Activated CD4-positive, alpha-beta T cell treated with anti-CD3 and anti-CD28 coated beads, Interleukin-2, amount 10 ng/mL, durations not matched to agents 7 days and 5 days (primary cell): ENCODE data around the gene FUNDC2. TPM values are rescaled to one million over a fixed set of nuclear protein-coding genes. Genes with fewer than 3 reads are reported as not detected.

Experiments
- CTCF ChIA-PET: fragments of 350-600 bp; sonication (Branson Sonifier 250); formaldehyde crosslinking; loops from one replicate; lab custom pipeline; 2021; ENCODE audit warnings: antibody characterized with exemption; lab: Charles Lee
- POLR2A ChIA-PET: fragments of 350-600 bp; sonication (Branson Sonifier 250); formaldehyde crosslinking; loops from one replicate; lab custom pipeline; 2021; ENCODE audit warnings: antibody characterized with exemption; lab: Charles Lee
- DNase-seq: peaks from one replicate; pipeline ENCODE4 v3.0.0-alpha.2; 2020
- H3K27ac Mint-ChIP-seq: one replicate; pipeline ENCODE4 v1.8.0; 2021; ENCODE audit warnings: mild to moderate bottlenecking, moderate library complexity, mixed read lengths
- H3K27me3 Mint-ChIP-seq: one replicate; pipeline ENCODE4 v1.8.0; 2021; ENCODE audit warnings: mixed read lengths
- H3K36me3 Mint-ChIP-seq: one replicate; pipeline ENCODE4 v1.8.0; 2021; ENCODE audit warnings: low read depth, mixed read lengths
- H3K4me1 Mint-ChIP-seq: one replicate; pipeline ENCODE4 v1.8.0; 2021; ENCODE audit warnings: mixed read lengths
- H3K4me3 Mint-ChIP-seq: one replicate; pipeline ENCODE4 v1.8.0; 2021; ENCODE audit warnings: mild to moderate bottlenecking, moderate library complexity, mixed read lengths
- H3K9me3 Mint-ChIP-seq: one replicate; pipeline ENCODE4 v1.8.0; 2021; ENCODE audit warnings: mixed read lengths
- total RNA-seq, 2 experiments: library from RNA; stranded (reverse); gene quantifications; one replicate each; pipeline ENCODE4 v1.2.3, GENCODE V29; 2021

FUNDC2 gene
- total RNA-seq, 2 experiments from 2014 or later, result 58.4 to 61.3 TPM

DNA sequence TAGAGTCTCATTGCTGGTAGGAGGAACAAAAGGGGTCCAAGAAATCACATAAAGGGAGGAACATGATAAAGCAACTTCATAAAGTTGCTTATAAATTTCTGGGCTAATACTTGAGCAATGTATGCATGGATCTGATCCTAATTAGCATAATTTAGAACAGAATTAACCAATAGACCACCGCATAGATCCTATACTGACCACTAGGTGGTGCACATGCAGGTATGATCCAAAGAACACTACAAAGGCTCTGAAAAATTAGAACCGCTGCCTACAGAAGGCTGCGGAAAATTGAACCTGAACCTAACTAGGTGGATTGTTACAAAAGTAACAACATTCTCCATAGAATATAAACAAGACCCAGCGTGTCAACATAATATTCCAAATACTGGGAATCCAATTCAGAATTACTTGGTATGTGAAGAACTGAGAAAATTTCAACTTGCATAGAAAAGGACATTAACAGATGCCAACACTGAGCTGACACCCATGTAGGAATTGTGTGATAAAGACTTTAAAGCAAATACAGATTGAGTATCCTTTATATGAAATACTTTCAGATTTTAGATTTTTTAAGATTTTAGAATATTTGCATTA is 67.9 kb downstream of the FUNDC2 start:
- peak; percentile 37 for DNase-seq
- POLR2A ChIA-PET, result no interaction called here
- Mint-ChIP-seq H3K36me3 (peaks cover 24% of the 10 kb centered on the region), H3K4me1 (peaks cover 2% of the 10 kb centered on the region), H3K9me3 (no peaks in the 10 kb centered on the region), H3K27me3 (no peaks in the 10 kb centered on the region), H3K4me3 (no peak overlapping the region), H3K27ac (no peak overlapping the region)
- CTCF ChIA-PET, result interaction anchor here (0.6 to 1.4 kb wide), 4 partner anchors 8 to 312 kb away, joined by 3 to 4 read pairs (median 3); no protein-coding TSS in a partner anchor

GRCh38 chrX:155105919-155106318 is 79.3 kb downstream of the FUNDC2 start:
- Mint-ChIP-seq H3K27me3 (no peaks in the 10 kb centered on the region), H3K36me3 (peaks cover 35% of the 10 kb centered on the region), H3K27ac (no peak overlapping the region), H3K4me3 (no peak overlapping the region), H3K9me3 (no peaks in the 10 kb centered on the region), H3K4me1 (no peaks in the 10 kb centered on the region)
- POLR2A ChIA-PET, result no interaction called here
- CTCF ChIA-PET, result interaction anchor here (1.3 kb wide), 1 partner anchor 9 kb away, joined by 3 read pairs; no protein-coding TSS in a partner anchor
- DNase-seq, result no peak

DNA sequence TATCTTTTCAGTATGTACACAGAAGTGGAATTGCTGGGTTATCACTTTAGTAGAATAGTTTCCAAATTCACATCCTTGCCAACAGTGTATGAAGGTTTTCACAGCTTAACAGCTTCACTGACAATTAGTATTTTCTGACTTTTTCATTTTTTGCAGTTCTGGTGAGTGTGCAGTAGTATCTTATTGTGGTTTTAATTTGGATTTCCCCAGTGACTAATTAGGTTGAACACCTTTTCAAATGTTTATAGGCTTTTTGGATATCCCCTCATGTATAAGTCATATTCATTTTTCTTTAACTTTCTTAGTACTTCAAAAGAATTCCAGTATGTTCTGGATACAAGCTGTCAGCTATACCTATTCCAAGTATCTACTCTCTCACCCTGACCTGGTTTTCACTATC is 81.8 kb downstream of the FUNDC2 start:
- Mint-ChIP-seq H3K4me1 (no peaks in the 10 kb centered on the region), H3K27ac (no peak overlapping the region), H3K9me3 (peaks cover 3% of the 10 kb centered on the region), H3K4me3 (no peak overlapping the region), H3K27me3 (no peaks in the 10 kb centered on the region), H3K36me3 (peaks cover 48% of the 10 kb centered on the region)
- DNase-seq, result no peak
- ChIA-PET CTCF (interaction anchor here (0.5 to 0.6 kb wide), 2 partner anchors 22 to 27 kb away, joined by 3 to 4 read pairs; no protein-coding TSS in a partner anchor), POLR2A (no interaction called here)

Other genes starting within 250 kb of the FUNDC2 start
- 10 to 100 TPM; 45.0 to 48.6 TPM for gene MPP1, start 221.4 kb upstream of the FUNDC2 start, total RNA-seq
- not detected for gene SMIM9, start 192.2 kb upstream of the FUNDC2 start, total RNA-seq
- gene F8A1, start 140.5 kb upstream of the FUNDC2 start, total RNA-seq, result 10 to 100 TPM; 11.0 to 14.1 TPM
- 1 to 10 TPM; 3.9 to 4.6 TPM for gene F8, start 4.1 kb upstream of the FUNDC2 start, total RNA-seq
- 1 to 10 TPM; 4.7 to 5.6 TPM for gene CMC4, start 44.3 kb downstream of the FUNDC2 start, total RNA-seq
- 10 to 100 TPM; 18.1 to 19.6 TPM for gene MTCP1, start 44.3 kb downstream of the FUNDC2 start, total RNA-seq
- 10 to 100 TPM; 28.2 to 30.6 TPM for gene BRCC3, start 44.7 kb downstream of the FUNDC2 start, total RNA-seq
- 10 to 100 TPM; 56.3 to 62.0 TPM for gene VBP1, start 189.6 kb downstream of the FUNDC2 start, total RNA-seq
- 1 to 10 TPM; 8.0 to 8.7 TPM for gene RAB39B, start 237.6 kb downstream of the FUNDC2 start, total RNA-seq